Measurements from ENCODE around the gene GLCCI1. TPM values are rescaled to one million over a fixed set of nuclear protein-coding genes. Genes with fewer than 3 reads are reported as not detected.

The GLCCI1 gene
- total RNA-seq, 4 donors from 2014 or later, result 15.6 to 24.0 (median 21.7) TPM

DNA sequence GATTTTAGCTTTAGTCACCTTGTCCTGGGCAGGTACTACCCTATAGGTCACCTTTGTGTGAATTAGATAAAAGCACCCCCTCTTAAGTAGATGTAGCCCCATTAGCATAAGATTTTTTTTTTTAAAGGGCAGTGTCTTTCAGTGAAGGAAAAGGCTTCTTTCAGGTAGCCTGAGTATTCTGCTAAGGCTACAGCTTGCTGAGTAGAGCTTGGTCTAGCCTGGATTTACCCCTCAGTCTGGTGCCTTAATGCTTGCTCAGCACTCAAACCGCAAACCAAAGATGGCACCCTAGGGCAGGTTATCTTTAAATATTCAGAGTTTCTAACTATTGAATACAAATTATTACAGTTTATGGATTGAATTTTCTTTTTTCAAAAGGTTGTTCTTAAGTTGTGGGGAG lies 83.4 kb downstream of the GLCCI1 start:
- TF ChIP-seq, protein P1, sequence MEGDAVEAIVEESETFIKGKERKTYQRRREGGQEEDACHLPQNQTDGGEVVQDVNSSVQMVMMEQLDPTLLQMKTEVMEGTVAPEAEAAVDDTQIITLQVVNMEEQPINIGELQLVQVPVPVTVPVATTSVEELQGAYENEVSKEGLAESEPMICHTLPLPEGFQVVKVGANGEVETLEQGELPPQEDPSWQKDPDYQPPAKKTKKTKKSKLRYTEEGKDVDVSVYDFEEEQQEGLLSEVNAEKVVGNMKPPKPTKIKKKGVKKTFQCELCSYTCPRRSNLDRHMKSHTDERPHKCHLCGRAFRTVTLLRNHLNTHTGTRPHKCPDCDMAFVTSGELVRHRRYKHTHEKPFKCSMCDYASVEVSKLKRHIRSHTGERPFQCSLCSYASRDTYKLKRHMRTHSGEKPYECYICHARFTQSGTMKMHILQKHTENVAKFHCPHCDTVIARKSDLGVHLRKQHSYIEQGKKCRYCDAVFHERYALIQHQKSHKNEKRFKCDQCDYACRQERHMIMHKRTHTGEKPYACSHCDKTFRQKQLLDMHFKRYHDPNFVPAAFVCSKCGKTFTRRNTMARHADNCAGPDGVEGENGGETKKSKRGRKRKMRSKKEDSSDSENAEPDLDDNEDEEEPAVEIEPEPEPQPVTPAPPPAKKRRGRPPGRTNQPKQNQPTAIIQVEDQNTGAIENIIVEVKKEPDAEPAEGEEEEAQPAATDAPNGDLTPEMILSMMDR (IDR thresholded peaks at IDR 0.05; ENCODE audit: low read depth), result no peak

DNA sequence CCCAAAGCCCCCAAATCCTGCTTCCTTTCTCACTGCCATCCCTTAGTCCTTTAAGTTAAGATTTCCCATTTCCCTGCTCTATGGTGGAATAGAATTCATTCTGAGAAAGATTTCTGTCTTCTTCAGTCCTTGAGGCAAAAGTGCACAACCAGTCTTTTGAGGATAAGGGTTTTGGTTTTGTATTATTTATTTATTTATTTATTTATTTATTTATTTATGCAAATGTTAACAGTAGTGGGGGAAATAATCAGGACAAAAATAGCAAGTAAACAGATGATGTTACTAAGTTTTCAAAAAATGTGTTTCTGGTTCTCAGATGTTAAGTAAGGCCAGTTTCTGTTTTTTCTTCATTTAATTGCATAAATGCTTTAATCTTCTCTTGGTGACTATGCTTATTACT lies 84.2 kb downstream of the GLCCI1 start:
- TF ChIP-seq, protein P1 (IDR thresholded peaks at IDR 0.05; ENCODE audit: low read depth), result no peak

DNA sequence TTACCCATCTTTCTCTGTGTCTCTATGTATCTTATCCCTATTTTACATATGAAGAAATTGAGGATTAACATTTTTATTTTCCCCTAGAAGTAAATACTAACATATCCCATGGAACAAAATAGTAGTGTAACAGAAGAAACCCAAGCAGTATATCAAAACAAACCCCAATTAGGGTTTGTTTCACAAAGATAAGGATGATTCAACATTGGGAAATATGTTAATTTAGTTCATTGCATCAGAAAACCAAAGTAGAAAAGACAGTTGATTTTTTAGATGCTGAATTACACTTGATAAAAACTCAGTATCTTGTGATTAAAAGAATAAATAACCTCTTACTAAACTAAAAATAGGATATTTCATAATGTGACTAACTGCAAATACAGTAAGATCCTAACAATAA lies 87.8 kb downstream of the GLCCI1 start:
- TF ChIP-seq, protein P1 (IDR thresholded peaks at IDR 0.05; ENCODE audit: low read depth), result no peak

DNA sequence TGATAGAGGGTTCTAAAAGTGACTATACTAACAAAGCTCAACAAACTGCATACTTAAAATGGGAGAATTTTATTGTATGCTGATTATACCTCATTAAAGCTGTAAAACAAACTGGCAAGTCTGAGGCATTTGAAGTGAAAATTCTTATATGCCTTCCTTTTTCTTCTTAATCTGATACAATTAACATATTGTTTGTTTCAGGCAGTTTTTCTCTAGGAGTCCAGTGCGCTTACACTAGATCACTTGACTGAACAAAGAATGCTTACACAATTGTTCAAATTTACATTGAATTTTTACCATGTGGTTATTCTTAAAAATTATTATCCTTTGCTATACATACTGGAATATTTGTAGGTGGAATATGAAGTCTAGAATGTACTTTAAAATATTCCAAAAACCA lies 89.0 kb downstream of the GLCCI1 start:
- TF ChIP-seq, protein P1 (IDR thresholded peaks at IDR 0.05; ENCODE audit: low read depth), result no peak

DNA sequence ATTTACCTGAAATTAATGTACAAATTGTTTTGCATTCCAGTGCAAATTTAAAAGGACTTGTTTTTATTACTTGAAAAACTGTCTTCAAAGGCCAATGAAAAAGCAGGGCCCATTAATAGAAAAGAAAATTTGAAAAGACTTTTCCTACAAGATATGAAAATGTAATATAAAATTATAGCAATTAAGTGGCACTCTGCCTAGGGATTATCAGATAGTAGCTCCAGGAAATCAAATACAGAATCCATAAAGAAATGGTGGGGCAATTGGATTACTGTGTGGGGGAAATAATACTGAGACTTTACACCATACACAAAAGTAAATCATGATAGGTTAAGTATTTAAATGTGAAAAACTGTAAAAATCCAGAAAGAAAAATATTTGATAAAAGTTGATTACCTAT lies 89.7 kb downstream of the GLCCI1 start:
- TF ChIP-seq, protein P1 (IDR thresholded peaks at IDR 0.05; ENCODE audit: low read depth), result no peak

DNA sequence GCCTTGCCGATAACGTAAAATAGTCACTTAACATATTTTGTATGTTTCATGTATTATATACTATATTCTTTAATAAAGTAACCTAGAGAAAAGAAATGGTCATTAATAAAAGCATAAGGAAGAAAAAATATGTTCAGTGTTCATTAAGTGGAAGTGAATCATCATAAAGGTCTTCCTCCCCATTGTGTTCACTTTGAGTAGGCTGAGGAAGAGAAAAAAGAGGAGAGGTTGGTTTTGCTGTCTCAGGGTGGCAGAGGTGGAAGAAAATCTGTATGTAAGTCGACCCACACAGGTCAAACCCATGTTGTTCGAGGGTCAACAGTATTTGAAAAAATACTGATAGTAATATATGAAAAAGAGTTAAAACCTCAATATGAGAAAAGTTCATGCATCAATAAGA lies 90.3 kb downstream of the GLCCI1 start:
- TF ChIP-seq, protein P1 (IDR thresholded peaks at IDR 0.05; ENCODE audit: low read depth), result no peak

DNA sequence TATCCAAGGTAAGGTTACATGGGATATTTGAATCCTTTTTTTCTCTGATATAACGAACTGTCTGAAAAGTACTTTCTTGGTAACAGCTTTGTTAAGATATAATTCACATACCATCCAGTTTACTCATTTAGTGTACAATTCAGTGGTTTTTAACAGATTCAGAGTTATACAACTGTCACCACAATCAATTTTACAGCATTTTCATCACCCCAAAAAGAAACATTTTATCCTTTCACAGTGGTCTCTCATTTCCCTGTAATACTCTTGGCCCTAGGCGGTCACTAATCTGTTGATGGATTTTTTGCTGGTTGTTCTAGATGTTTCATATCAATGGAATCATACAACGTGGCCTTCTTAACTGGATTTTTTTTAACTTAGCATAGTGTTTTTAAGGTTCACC lies 91.6 kb downstream of the GLCCI1 start:
- TF ChIP-seq, protein P1 (IDR thresholded peaks at IDR 0.05; ENCODE audit: low read depth), result no peak

Measured in subcutaneous adipose tissue (tissue), 4 donors.